Mammary epithelial cell (primary cell): ENCODE results near the gene MEGF11.

Experiments used
- EZH2 ChIP-seq: IDR thresholded peaks from 2 replicates; pipeline ENCODE4 v1.6.1; 2012; ENCODE audit warnings: low read length, inconsistent platforms, borderline replicate concordance
- TF ChIP-seq, protein P1 (sequence below), 2 donors: IDR thresholded peaks in 1 of 2; conservative IDR thresholded peaks in 1 of 2; 2 replicates each; pipeline ENCODE4 v1.5.1; 2011 to 2012; ENCODE audit warnings: inconsistent platforms in 2 of 2, low read length in 2 of 2, mild to moderate bottlenecking in 2 of 2, control low read depth in 1 of 2, low read depth in 1 of 2; ENCODE audit not compliant: insufficient read depth in 1 of 2; ENCODE audit errors: extremely low read depth in 1 of 2

DNA sequence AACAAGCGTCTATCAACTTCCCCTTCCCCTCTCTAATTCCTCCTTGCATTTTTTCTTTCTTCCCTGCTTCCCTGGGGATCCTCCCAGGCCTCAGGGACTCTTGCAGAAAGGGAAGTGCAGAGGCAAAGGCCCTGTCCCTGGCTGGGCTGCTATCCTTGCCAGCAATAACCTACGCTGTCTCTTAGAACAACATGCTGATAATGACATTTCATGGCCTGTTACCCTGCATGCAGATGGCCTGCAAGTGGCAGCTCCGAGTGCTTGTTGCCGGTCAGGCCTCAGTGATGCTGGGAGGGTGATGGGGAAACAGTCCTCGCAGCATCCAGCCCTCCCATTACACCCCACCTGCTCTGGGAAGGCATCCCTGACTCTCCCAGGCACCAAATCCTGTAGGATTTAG, 216.7 kb downstream of the MEGF11 start:
- TF ChIP-seq, protein P1, sequence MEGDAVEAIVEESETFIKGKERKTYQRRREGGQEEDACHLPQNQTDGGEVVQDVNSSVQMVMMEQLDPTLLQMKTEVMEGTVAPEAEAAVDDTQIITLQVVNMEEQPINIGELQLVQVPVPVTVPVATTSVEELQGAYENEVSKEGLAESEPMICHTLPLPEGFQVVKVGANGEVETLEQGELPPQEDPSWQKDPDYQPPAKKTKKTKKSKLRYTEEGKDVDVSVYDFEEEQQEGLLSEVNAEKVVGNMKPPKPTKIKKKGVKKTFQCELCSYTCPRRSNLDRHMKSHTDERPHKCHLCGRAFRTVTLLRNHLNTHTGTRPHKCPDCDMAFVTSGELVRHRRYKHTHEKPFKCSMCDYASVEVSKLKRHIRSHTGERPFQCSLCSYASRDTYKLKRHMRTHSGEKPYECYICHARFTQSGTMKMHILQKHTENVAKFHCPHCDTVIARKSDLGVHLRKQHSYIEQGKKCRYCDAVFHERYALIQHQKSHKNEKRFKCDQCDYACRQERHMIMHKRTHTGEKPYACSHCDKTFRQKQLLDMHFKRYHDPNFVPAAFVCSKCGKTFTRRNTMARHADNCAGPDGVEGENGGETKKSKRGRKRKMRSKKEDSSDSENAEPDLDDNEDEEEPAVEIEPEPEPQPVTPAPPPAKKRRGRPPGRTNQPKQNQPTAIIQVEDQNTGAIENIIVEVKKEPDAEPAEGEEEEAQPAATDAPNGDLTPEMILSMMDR (conservative IDR thresholded peaks at IDR 0.05 in 1 of 2, IDR thresholded peaks at IDR 0.05 in 1 of 2; ENCODE audit: extremely low read depth in 1 of 2, insufficient read depth in 1 of 2, low read depth in 1 of 2, low read length in 2 of 2) = no peak
- TF ChIP-seq EZH2 = no peak
